ENCODE results near the gene SIX5. TPM values are rescaled to one million over a fixed set of nuclear protein-coding genes. Genes with fewer than 3 reads are reported as not detected.
"Not testable (repeated sequence)": the region's sequence is repeated elsewhere in the genome, so short reads cannot be mapped to it uniquely, and the experiment has no call there.

The SIX5 gene
- total RNA-seq, 1 experiment from 2014 or later, result 7.0 TPM

- in situ Hi-C loops (cut with HindIII; ENCODE audit: low pct_unique_long_range_greater_than_20kb, low sequenced_read_pairs), result no loop called here
Measured at GRCh38 chr19:45766296-45766868, 2.7 kb downstream of the SIX5 start.

GRCh38 chr19:45765702-45766295 is 3.3 kb downstream of the SIX5 start:
- in situ Hi-C loops (cut with HindIII; ENCODE audit: low pct_unique_long_range_greater_than_20kb, low sequenced_read_pairs), result no loop called here

More at GRCh38 chr19:45766296-45766868, 2.7 kb downstream of the SIX5 start:
- no peak for DNase-seq (ENCODE audit: low read depth, low spot score)

GRCh38 chr19:45764945-45765701 is 3.9 kb downstream of the SIX5 start:
- DNase-seq (ENCODE audit: low read depth, low spot score), result no peak
- in situ Hi-C loops (cut with HindIII; ENCODE audit: low pct_unique_long_range_greater_than_20kb, low sequenced_read_pairs), result no loop called here

More at GRCh38 chr19:45765702-45766295, 3.3 kb downstream of the SIX5 start:
- no peak for DNase-seq (ENCODE audit: low read depth, low spot score)

- DNase-seq (ENCODE audit: low read depth, low spot score), result no peak
- in situ Hi-C loops (cut with HindIII; ENCODE audit: low pct_unique_long_range_greater_than_20kb, low sequenced_read_pairs), result no loop called here
Measured at GRCh38 chr19:45764475-45764874, 4.6 kb downstream of the SIX5 start.

GRCh38 chr19:45763691-45764294 is 5.3 kb downstream of the SIX5 start:
- in situ Hi-C loops (cut with HindIII; ENCODE audit: low pct_unique_long_range_greater_than_20kb, low sequenced_read_pairs), result no loop called here
- DNase-seq (ENCODE audit: low read depth, low spot score), result no peak

GRCh38 chr19:45762870-45763631 is 6.0 kb downstream of the SIX5 start:
- no peak for DNase-seq (ENCODE audit: low read depth, low spot score)

GRCh38 chr19:45761714-45762113 is 7.3 kb downstream of the SIX5 start:
- in situ Hi-C loops (cut with HindIII; ENCODE audit: low pct_unique_long_range_greater_than_20kb, low sequenced_read_pairs), result no loop called here

More at GRCh38 chr19:45762870-45763631, 6.0 kb downstream of the SIX5 start:
- in situ Hi-C loops (cut with HindIII; ENCODE audit: low pct_unique_long_range_greater_than_20kb, low sequenced_read_pairs), result no loop called here

GRCh38 chr19:45758921-45759320 is 10.1 kb downstream of the SIX5 start:
- in situ Hi-C loops (cut with HindIII; ENCODE audit: low pct_unique_long_range_greater_than_20kb, low sequenced_read_pairs), result no loop called here

More at GRCh38 chr19:45761714-45762113, 7.3 kb downstream of the SIX5 start:
- DNase-seq (ENCODE audit: low read depth, low spot score), result no peak

GRCh38 chr19:45757695-45758094 is 11.4 kb downstream of the SIX5 start:
- in situ Hi-C loops (cut with HindIII; ENCODE audit: low pct_unique_long_range_greater_than_20kb, low sequenced_read_pairs), result no loop called here
- DNase-seq (ENCODE audit: low read depth, low spot score), result no peak

More at GRCh38 chr19:45758921-45759320, 10.1 kb downstream of the SIX5 start:
- no peak for DNase-seq (ENCODE audit: low read depth, low spot score)

GRCh38 chr19:45754323-45754722 is 14.7 kb downstream of the SIX5 start:
- DNase-seq (ENCODE audit: low read depth, low spot score), result no peak
- in situ Hi-C loops (cut with HindIII; ENCODE audit: low pct_unique_long_range_greater_than_20kb, low sequenced_read_pairs), result no loop called here

- DNase-seq (ENCODE audit: low read depth, low spot score), result no peak
- in situ Hi-C loops (cut with HindIII; ENCODE audit: low pct_unique_long_range_greater_than_20kb, low sequenced_read_pairs), result no loop called here
Measured at GRCh38 chr19:45753548-45753947, 15.5 kb downstream of the SIX5 start.

- in situ Hi-C loops (cut with HindIII; ENCODE audit: low pct_unique_long_range_greater_than_20kb, low sequenced_read_pairs), result no loop called here
- no peak for DNase-seq (ENCODE audit: low read depth, low spot score)
Measured at GRCh38 chr19:45752639-45753038, 16.4 kb downstream of the SIX5 start.

GRCh38 chr19:45751483-45751882 is 17.6 kb downstream of the SIX5 start:
- in situ Hi-C loops (cut with HindIII; ENCODE audit: low pct_unique_long_range_greater_than_20kb, low sequenced_read_pairs); DNase-seq (ENCODE audit: low read depth, low spot score): not testable (repeated sequence)

GRCh38 chr19:45747513-45747912 is 21.5 kb downstream of the SIX5 start:
- in situ Hi-C loops (cut with HindIII; ENCODE audit: low pct_unique_long_range_greater_than_20kb, low sequenced_read_pairs), result no loop called here
- no peak for DNase-seq (ENCODE audit: low read depth, low spot score)

- no peak for DNase-seq (ENCODE audit: low read depth, low spot score)
- in situ Hi-C loops (cut with HindIII; ENCODE audit: low pct_unique_long_range_greater_than_20kb, low sequenced_read_pairs), result no loop called here
Measured at GRCh38 chr19:45746866-45747265, 22.2 kb downstream of the SIX5 start.

GRCh38 chr19:45745606-45746005 is 23.4 kb downstream of the SIX5 start:
- DNase-seq (ENCODE audit: low read depth, low spot score), result no peak
- in situ Hi-C loops (cut with HindIII; ENCODE audit: low pct_unique_long_range_greater_than_20kb, low sequenced_read_pairs), result no loop called here

- in situ Hi-C loops (cut with HindIII; ENCODE audit: low pct_unique_long_range_greater_than_20kb, low sequenced_read_pairs), result no loop called here
- DNase-seq (ENCODE audit: low read depth, low spot score), result no peak
Measured at GRCh38 chr19:45742969-45743368, 26.1 kb downstream of the SIX5 start.

Data from SK-MEL-5 (cell line).